GM23248 (cell line): ENCODE results near the gene DNAAF5.

Experiments used
- EZH2 ChIP-seq: fragments of 200-600 bp; sonication (generic); IDR thresholded peaks from 2 replicates; pipeline ENCODE4 v1.6.1; 2018; ENCODE audit warnings: antibody characterized with exemption, mild to moderate bottlenecking; ENCODE audit not compliant: insufficient read depth, poor library complexity, severe bottlenecking
- EZH2phosphoT487 ChIP-seq: fragments of 200-600 bp; sonication (generic); IDR thresholded peaks from 2 replicates; pipeline ENCODE4 v1.6.1; 2018; ENCODE audit warnings: antibody characterized with exemption, moderate library complexity, mild to moderate bottlenecking, low read depth; ENCODE audit not compliant: insufficient read depth

DNA sequence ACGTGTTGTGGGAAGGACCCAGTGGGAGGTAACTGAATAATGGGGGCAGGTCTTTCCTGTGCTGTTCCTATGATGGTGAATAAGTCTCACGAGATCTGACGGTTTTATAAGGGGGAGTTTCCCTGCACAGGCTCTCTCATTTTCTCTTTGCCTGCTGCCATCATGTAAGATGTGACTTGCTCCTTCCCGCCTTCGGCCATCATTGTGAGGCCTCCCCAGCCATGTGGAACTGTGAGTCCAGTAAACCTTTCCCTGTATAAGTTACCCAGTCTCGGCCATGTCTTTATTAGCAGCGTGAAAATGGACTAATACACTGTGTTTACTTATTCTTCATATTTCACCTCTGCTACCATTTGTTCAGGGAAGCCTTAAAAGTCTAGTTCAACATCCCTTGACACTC is 2.2 kb upstream of the DNAAF5 start:
- TF ChIP-seq EZH2 (no peak), EZH2phosphoT487 (no peak)
